Stimulated activated CD4-positive, alpha-beta T cell treated with anti-CD3 and anti-CD28 coated beads, TNF-alpha, amount 100 ng/mL, for 1 hour (primary cell): ENCODE data around the gene CELSR1.
"Not testable (repeated sequence)": the region's sequence is repeated elsewhere in the genome, so short reads cannot be mapped to it uniquely, and the experiment has no call there.

Source experiments
- DNase-seq, 3 donors: peaks; one replicate each; pipeline ENCODE4 v3.0.0-alpha.2; 2020; ENCODE audit warnings: low read depth in 3 of 3, low spot score in 1 of 3

The CELSR1 gene

DNA sequence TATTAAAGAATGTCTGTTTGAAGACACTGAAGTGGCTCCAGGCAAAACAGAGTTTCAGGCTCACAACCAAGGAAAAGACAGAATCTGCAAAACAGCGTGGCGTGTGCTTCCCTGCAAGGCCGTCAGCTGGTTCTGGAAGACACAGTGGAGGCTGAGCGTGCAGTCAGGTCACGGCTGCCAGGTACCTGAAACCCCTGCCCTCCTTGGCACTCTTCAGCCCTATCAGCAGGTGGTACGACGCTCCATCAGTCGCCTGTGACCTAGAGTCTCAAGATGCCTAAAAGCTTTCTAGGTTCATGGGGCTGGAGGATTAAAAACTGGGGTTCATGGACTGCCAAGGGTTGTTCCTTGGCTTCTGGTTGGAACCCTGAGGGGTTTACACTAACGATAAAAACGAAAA lies 136.1 kb downstream of the CELSR1 start:
- no peak for DNase-seq

DNA sequence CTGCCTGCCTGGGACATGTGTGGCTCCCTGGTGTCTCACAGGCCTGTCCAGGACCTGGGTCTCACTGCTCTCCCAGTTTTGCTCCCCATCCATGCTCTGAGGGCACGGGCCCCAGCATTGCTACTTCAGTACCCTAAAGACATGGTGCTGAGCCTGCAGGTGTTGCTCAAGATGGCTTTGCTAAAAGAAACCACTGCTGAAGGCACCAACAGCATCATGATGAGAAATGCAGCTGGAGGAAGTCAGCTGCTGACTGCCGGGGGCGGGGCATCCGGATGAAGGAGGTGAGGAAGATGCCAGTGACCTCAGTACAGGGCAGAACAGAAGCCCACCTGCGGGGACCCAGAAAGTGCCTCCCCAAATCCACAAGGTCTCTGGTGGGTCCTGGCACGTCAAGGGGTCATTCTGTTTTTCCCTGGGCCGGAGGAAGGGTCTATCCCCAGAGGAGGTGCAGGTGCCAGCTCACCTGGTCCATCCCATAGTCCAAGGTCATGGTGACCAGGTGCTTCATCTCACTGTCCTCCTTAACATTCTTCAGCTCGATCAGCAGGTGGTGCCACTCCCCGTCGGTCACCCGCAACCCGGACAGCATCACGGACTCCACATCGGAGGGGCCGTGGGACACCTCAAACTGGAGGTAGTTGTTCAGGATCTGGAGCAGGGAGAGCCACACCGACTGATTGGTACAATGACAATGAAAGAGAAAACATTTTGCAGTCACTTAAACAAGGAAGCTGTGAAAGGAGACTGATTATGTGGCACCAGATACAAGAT lies 138.0 kb downstream of the CELSR1 start:
- DNase-seq, result no peak

DNA sequence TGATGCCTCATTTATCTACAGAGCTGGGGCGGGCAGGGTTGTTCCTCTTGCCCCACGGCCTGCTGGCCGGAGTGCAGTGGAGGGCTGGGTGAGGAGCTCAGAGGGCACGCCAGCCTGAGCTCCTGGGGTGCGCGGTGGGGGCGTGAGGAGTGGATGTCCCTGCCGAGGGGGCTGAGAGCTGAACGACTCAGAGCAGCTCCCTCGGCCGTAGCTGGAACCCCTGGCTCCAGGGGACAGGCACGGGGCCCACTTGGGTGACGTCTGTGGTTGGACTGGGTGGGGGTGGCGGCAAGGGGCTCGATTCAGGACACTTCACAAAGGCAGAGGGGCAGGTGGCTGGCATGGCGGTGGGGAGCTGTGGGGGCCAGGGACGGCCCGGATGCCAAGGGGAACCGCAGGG lies 139.5 kb downstream of the CELSR1 start:
- DNase-seq, result no peak

DNA sequence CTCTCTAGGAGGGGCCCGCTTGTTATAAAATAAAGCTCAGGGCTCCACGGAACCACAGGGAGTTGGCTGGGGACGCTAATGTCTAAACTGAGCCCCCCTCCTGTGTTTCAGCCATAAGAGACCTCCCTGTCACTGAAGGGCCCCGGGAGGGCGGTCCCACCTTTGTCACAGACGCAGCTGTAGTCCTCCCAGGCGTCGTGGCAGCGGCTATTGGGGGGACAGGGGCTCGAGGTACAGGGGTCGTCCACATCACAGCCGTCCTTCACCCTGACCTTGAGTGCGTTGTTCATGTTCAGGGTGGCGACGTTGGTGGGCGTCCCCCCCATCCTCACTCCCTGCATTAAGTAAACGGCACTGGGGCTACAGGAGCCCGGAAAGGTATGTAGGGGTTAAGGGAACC lies 139.9 kb downstream of the CELSR1 start:
- DNase-seq, result no peak

DNA sequence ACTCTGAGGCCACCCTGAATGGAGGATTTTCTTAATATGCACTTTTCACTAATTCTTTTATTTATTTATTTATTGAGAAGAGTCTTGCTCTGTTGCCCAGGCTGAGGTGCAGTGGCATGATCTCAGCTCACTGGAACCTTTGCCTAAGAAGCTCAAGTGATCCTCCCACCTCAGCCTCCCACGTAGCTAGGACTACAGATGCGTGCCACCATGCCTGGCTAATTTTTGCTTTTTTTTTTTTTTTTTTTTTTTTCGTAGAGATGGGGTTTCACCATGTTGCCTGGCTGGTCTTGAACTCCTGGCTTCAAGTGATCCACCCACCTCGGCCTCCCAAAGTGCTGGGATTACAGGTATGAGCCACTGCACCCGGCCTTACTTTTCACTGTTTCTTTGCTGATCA lies 140.4 kb downstream of the CELSR1 start:
- not testable (repeated sequence) for DNase-seq

DNA sequence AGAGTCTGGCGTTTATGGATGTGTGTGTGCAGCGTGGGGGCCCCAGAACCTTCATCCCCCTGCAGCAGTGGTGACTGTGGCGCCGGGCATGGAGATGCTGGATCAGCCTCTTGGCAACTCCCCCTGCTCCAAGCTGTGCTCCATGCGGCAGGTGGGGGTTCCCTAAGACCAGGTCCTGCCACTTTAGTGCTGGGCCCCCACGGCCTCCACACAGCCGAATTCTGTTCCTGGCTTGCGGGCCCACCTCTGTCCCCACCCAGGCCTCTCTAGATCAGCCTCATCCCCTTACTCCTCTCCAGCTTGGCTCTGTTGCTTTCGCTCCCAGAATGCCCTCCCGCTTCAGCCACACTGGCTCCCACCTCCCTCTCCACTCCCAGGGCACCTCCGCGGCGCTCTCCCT lies 142.3 kb downstream of the CELSR1 start:
- DNase-seq, result no peak

DNA sequence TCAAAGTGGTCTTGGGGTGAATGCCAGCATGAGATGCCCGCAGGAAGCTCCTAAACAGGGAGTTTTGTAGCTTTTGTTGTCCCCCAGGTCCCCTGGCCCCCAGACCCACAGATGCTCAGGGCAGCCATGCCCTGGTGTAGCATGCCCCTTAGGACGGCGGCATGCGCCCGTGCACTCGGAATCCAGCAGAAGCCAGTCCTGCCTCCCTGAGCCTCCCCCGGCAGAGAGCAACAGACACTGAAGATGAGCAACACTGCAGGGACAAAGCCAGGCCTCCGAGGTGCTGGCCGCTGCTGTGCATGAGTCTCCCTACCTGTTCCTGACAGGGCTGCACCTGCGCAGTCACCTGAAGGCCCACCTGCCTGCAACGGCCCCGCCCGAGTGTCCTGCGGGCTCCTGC lies 142.8 kb downstream of the CELSR1 start:
- no peak for DNase-seq

DNA sequence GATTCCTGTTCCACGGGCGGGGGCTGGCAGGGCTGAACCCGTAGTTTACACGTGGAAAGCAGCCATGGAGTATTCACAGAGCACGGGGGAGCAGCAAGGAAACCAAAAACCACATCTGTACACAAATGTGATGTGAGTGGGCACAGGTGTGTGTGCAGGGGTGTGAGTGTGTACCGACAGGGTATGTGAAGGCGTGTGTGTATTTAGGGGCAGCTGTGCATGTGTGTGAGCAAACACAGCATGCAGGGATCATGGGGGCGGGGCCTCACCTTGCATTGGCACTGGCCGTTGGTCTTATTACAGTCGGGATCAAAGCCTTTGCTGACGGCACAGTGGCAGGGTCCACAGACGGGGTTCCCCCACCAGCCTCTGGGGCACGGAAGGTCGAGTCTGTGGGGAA lies 143.5 kb downstream of the CELSR1 start:
- DNase-seq, result no peak

DNA sequence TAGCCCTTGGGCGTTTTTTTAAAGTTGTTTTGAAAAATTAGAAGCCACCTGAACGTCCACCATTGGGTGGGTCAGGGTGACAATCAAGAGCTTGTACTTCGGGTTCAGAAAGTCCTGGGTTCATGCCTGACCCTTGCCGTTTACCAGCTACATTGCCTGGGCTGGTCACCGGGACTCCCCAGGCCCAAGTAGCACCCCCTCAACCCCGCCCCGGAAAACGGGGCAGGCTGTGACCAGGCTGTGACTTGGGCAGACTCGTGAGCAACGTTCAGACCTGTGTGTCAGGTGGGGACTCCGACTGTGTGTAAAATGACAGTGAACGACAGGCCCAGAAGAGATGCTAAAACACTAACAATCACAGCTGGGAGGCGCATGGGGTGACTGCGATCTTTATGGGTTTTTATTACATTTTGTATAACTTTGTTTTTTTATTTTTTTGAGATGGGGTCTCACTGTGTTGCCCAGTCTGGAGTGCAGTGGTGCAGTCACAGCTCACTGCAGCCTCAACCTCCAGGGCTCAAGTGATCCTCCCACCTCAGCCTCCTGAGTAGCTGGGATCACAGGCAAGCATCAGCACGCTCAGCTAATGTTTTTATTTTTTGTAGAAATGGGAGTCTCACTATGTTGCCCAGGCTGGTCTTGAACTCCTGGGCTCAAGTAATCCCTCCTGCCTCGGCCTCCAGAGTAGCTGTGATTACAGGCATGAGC lies 145.1 kb downstream of the CELSR1 start:
- no peak for DNase-seq

DNA sequence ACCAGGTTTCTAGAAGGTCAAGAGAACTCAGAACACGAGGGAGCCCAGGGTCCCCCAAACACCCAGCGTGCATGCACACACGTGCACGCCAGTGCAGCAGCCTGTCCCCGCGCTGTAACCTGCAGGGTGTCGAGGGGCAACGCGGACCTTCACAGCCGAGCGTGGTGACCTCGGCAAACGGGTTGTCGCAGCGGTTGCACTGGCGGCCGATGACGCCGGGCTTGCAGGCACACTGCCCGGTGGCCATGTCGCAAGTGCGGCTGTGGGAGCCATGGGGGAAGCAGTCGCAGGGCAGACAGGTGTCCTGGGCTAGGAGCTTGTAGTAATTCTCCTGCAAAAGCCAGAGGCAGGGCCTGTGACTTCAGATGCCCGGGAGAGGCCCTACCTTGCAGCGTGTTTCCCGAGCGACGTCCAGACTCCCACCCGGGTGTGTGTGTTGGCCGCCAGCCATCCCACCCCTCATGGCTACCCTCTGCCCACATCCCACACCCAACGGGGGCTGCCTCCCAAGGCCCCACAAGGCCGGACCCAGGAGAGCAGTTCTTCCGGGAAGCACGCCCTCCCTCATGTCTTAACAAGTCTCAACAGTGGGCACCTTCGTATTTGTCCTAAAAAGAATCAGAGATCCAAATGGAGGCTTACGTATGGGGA lies 145.8 kb downstream of the CELSR1 start:
- DNase-seq, result no peak

DNA sequence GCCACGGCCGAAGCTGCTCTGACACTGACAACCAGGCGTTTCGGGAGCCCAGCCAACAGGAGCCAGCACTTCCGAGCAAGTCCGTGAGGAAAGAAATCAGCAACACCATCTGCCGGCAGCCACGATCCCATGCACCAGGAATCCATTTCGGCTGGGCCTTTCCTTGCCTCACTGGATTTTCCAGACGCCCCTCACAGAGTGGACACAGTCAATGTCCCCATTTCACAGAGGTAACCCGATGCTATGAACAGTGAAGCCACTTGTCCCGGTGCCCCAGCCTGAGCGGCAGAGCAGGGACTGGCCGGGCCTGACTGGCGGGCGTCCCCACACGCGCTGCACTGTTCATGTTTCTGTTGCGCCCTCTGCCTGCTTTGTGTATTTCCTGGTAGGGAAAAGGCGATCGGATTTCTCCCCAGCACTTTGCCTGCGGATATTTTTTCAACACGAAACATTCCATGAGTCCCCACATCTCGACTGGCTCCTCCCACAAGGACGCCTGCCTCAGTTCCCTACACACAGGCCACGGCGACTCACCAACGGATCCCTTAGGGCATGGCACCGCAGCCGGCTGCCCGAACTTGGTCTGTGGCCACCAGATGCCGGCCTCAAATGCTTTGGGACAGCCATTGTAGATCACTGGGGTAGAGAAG lies 146.6 kb downstream of the CELSR1 start:
- no peak for DNase-seq

DNA sequence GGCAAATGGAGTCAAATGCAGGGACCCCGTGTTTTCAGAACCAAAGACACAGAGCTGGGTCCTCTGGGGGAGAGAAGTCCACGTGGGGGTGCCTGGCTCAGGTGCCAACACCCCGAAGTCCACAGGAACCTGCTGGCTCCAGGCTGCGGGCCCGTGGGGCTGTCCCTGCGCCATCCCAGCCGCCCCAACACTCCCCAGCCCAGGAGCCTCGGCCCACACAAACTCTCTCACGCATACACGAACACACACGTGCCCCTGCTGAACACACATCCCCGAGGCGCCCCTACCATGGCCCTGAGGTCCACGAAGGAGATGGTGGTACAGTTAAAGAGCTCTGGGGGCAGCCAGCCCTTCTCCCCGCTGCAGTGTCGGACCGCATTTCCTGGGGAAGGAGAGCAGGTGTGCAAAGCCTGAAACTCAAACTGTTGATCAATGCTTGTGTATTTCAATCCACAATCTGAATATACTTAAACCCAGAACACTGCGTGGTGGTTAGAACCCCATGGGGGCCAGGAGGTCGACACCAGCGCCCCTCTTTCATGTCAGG lies 147.2 kb downstream of the CELSR1 start:
- no peak for DNase-seq

DNA sequence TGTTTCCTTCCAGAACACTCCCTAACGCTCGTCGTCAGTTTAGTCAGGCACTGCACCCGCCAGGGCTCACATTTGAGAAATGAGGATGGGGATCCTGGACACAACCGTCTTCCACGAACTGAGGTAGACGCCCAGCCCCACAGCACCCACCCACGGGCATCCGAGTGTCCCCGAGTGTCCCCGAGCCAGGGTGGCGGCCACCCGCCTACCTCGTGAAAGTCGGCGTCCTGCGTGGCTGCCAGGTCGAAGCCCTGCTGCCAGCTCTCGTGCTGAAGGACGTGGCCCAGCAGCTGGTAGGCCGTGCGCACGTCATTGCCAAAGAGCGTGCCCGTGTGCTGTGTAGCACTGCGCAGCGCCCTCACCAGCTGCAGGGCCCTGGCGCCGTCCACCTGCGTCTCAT lies 148.3 kb downstream of the CELSR1 start:
- no peak for DNase-seq

DNA sequence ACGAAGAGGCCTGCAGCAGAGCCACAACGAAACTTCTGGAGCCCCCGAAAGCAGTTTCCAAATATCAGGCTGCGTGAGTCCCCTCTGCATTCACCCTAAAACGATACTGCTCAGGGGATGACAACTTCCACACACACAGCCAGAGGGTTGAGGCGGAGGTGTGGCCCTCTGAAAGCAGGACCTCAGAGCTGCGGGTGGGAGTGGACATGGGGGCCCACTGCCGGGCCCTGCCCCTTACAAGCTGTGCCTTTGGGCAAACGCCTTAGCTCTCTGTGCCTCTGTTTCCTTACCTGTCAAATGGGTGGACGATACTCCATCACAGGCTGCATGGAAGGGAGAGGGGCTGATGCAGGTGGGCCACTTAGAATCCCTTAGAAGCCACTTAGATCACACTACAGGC lies 148.8 kb downstream of the CELSR1 start:
- DNase-seq, result no peak

DNA sequence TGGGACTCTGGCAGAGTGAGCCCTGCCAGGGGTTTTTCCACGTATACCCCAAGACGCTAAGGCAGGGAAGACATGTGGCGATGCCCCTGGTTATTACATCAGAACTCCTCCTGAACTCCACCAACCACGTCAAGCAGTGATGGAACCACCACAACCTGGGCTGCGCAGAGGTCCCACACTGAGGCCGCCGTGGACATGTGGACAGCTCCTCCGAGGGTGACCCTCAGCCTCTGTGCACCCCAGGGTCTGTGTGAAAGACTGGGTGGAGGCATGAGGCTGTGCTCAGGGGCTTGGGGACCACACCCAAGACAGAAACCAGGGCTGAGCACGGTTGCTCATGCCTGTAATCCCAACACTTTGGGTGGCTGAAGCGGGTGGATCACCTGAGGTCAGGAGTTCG lies 149.7 kb downstream of the CELSR1 start:
- DNase-seq, result no peak

DNA sequence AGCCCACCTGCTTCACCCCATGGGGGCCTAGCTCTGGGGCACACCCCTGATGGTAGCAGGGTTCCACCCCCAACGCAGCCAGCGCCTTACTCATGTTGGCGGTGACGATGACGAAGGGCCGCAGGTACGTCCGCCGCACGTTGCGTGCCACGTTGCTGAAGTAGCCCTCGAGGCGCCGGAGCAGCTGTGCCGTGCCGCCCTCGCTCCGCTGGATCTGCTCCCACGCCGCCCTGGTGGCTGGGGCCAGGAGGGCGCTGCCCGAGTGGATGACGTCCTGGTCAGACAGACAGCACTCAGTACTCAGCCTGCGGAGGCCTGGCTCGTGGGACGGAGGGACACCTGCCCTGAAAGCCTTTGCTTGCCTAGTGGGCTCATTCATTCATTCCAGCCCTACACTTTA lies 151.1 kb downstream of the CELSR1 start:
- DNase-seq, result no peak

DNA sequence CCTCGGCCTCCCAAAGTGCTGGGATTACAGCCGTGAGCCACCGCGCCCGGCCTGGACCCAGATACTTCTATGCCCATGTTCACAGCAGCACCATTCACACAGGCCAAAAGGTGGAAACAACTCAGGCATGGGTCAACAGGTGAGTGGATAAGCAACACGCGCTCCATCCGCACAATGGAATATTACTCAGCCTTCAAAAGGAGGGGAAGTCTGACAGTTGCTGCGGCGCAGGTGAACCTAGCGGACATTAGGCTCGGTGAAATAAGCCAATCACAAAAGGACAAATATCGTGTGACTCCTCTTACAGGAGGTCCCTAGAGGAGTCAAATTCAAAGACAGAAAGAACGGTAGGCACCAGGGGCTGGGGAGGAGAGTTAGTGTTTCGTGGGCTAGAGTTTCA lies 154.9 kb downstream of the CELSR1 start:
- DNase-seq, result no peak

DNA sequence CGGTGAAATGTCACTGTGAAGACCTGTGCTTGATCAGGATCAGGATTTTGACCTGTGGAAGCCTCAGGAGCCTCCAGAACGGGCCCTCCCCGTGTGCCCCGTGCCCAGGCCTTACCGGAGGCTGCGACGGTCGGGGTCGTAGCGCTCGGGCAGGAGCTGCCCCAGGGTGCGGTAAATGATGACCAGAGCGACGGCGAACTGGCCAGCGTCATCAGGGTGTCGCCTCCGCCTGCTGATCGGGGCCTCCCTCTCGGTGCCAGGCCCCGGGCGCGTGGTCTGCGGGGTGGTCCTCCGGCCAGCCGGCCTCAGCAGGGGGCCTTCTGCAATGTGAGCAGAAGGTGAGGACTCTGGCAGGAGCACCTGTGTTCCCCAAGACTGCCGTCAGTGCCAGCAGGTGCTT lies 155.7 kb downstream of the CELSR1 start:
- no peak for DNase-seq

DNA sequence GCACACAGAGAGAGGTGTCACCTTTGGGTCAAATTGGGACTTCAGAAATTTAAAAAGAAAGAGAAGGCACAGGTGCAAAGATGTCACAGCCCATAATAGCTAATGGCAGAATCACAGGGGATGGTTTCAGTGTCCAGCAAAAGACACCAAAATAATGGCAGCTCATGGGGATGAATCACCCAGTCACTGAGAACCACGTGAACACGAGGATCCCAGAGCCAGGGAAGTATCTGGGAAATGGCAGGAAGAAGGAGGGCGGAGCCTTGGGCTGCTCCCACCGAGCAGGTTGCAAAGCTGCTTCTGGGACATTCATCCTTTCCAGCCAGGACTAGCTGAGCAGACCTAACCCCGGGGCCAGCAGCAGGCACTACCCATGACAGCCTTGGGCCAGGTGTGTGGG lies 156.3 kb downstream of the CELSR1 start:
- no peak for DNase-seq

DNA sequence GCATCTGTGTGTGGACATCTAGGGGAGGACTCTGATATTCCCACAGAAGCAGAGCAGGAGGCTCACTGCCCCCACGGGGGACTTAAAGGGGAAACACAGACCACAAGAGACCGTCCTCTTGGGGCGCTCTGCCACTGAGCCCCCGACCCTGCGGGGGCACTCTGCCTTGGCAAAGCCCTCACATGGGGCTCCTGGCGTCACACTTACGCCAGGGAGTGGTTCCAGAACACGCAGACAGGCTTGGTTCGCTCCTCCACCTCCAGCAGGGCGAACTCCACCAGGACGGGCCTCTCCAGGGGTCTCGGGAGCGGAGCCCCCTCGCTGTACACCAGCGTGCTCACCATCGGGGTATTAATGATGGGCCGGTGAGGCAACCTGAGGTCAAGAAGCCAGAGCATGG lies 156.8 kb downstream of the CELSR1 start:
- DNase-seq, result no peak

DNA sequence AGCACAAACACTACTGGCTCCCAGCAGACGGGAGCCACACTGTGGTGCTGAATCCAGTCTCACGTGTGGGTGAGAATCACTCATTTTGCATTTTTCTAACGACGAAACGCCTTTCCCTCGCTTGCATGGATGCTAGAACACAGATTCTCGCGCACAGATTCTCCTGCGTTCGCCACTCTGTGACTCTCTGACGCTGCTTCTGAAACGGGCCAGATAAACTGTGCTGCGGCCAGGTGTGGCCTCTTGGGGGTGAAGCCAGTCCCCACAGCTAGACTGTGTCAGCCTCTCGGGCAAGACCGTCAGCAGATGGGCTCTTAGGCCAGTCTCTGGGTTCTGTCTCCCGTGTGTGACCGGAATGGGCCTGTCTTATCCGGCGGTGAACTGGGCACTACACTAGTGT lies 157.4 kb downstream of the CELSR1 start:
- no peak for DNase-seq
